HG03565 (cell line): ENCODE measurements around the gene SLC18A3.

Experiments used
- ATAC-seq: cut with Tn5 transposase; IDR thresholded peaks from one replicate; pipeline ENCODE4 v1.9.1; 2021; ENCODE audit warnings: mild to moderate bottlenecking, moderate library complexity; ENCODE audit not compliant: unreplicated experiment

Gene SLC18A3

GRCh38 chr10:49622426-49623425 lies 12.6 kb downstream of the SLC18A3 start:
- no peak for ATAC-seq

- ATAC-seq: no peak
These were observed 14.5 kb downstream of the SLC18A3 start for GRCh38 chr10:49624629-49625028.

GRCh38 chr10:49625411-49625810 lies 15.3 kb downstream of the SLC18A3 start:
- ATAC-seq: no peak

- ATAC-seq: no peak
These were observed 16.9 kb downstream of the SLC18A3 start for GRCh38 chr10:49627038-49627437.

GRCh38 chr10:49627644-49628247 lies 17.6 kb downstream of the SLC18A3 start:
- no peak for ATAC-seq

GRCh38 chr10:49628599-49628998 lies 18.5 kb downstream of the SLC18A3 start:
- ATAC-seq: no peak

GRCh38 chr10:49629431-49629881 lies 19.3 kb downstream of the SLC18A3 start:
- ATAC-seq: no peak

GRCh38 chr10:49631975-49632374 lies 21.9 kb downstream of the SLC18A3 start:
- no peak for ATAC-seq

- no peak for ATAC-seq
These were observed 22.6 kb downstream of the SLC18A3 start for GRCh38 chr10:49632406-49633317.

- ATAC-seq: no peak
These were observed 23.4 kb downstream of the SLC18A3 start for GRCh38 chr10:49633327-49634068.

GRCh38 chr10:49634069-49634660 lies 24.1 kb downstream of the SLC18A3 start:
- no peak for ATAC-seq

- no peak for ATAC-seq
These were observed 32.2 kb downstream of the SLC18A3 start for GRCh38 chr10:49642311-49642710.

GRCh38 chr10:49643241-49644034 lies 33.3 kb downstream of the SLC18A3 start:
- no peak for ATAC-seq

GRCh38 chr10:49644035-49644646 lies 34.0 kb downstream of the SLC18A3 start:
- no peak for ATAC-seq

- ATAC-seq: no peak
These were observed 35.3 kb downstream of the SLC18A3 start for GRCh38 chr10:49645417-49645816.

- no peak for ATAC-seq
These were observed 36.1 kb downstream of the SLC18A3 start for GRCh38 chr10:49645871-49646870.

- ATAC-seq: no peak
These were observed 37.4 kb downstream of the SLC18A3 start for GRCh38 chr10:49647554-49647953.
